Ascending aorta (tissue), 2 donors: ENCODE results near the gene ABCA13. TPM values are rescaled to one million over a fixed set of nuclear protein-coding genes. Genes with fewer than 3 reads are reported as not detected.

ENCODE experiments used
- DNase-seq, 2 donors: peaks; one replicate each; pipeline ENCODE4 v3.0.0-alpha.2; 2019; ENCODE audit warnings: low spot score in 2 of 2
- H3K27ac ChIP-seq, 2 donors: fragments of 200-600 bp; sonication (generic); one replicate each; pipeline ENCODE4 v1.5.1; 2016 to 2017; ENCODE audit warnings: mild to moderate bottlenecking in 1 of 2
- H3K27me3 ChIP-seq: fragments of 200-600 bp; sonication (generic); one replicate; pipeline ENCODE4 v1.5.1; 2017
- H3K36me3 ChIP-seq, 2 donors: fragments of 200-600 bp; sonication (generic); one replicate each; pipeline ENCODE4 v1.5.1; 2016
- H3K4me1 ChIP-seq, 2 donors: fragments of 200-600 bp; sonication (generic); one replicate each; pipeline ENCODE4 v1.5.1; 2016 to 2017; ENCODE audit warnings: mild to moderate bottlenecking in 1 of 2
- H3K4me3 ChIP-seq, 2 donors: fragments of 200-600 bp; sonication (generic); one replicate each; pipeline ENCODE4 v1.5.1; 2016 to 2017; ENCODE audit warnings: mild to moderate bottlenecking in 1 of 2
- H3K9me3 ChIP-seq, 2 donors: fragments of 200-600 bp; sonication (generic); one replicate each; pipeline ENCODE4 v1.5.1; 2016
- CTCF ChIP-seq, 3 experiments: fragments of 200-600 bp in 2 of 3; fragments of 450-650 bp in 1 of 3; sonication (generic) in 2 of 3; IDR thresholded peaks; one replicate each; pipeline ENCODE4 v1.5.1; 2016 to 2019; ENCODE audit warnings: antibody characterized with exemption in 3 of 3, mild to moderate bottlenecking in 1 of 3, moderate library complexity in 1 of 3
- intact Hi-C: fragments of 100-400 bp; cut with DNase I; formaldehyde crosslinking; loops from one replicate; pipeline ENCODE4 v1.15.1; 2023
- total RNA-seq: library from RNA; depleted of rRNA; stranded (reverse); fragments of >200 nt; gene quantifications from one replicate; pipeline ENCODE4 v1.1.0, GENCODE V29; 2016

The ABCA13 gene
- total RNA-seq, result not detected

GRCh38 chr7:48171202-48171601 is at the start of gene ABCA13:
TSS of gene ABCA13 (plus strand) at chr7:48171458. CDS start at chr7:48171484, 26 bp downstream.
- no peaks in the 10 kb centered on the region for H3K36me3 ChIP-seq
- H3K4me1 ChIP-seq, result no peaks in the 10 kb centered on the region
- H3K27ac ChIP-seq, result no peak within 1 kb of the TSS
- no peak within 1 kb of the TSS for H3K4me3 ChIP-seq
- TF ChIP-seq CTCF (IDR thresholded peaks at IDR 0.05), result no peak
- H3K9me3 ChIP-seq, result no peaks in the 10 kb centered on the region
- no peak for DNase-seq
- intact Hi-C loops, result no loop called here
- no peaks in the 10 kb centered on the region for H3K27me3 ChIP-seq

- intact Hi-C loops, result no loop called here
- TF ChIP-seq CTCF (IDR thresholded peaks at IDR 0.05), result no peak
- no peak overlapping the region for H3K4me3 ChIP-seq
- H3K9me3 ChIP-seq, result no peaks in the 10 kb centered on the region
- no peak for DNase-seq
- H3K4me1 ChIP-seq, result no peaks in the 10 kb centered on the region
- no peaks in the 10 kb centered on the region for H3K36me3 ChIP-seq
- H3K27ac ChIP-seq, result no peak overlapping the region
- no peaks in the 10 kb centered on the region for H3K27me3 ChIP-seq
Measured at GRCh38 chr7:48126037-48126436, 45.2 kb upstream of the ABCA13 start.

- Histone ChIP-seq H3K27ac (no peak overlapping the region), H3K36me3 (no peaks in the 10 kb centered on the region), H3K27me3 (no peaks in the 10 kb centered on the region), H3K4me3 (no peak overlapping the region), H3K4me1 (no peaks in the 10 kb centered on the region), H3K9me3 (no peaks in the 10 kb centered on the region)
- intact Hi-C loops, result no loop called here
- no peak for DNase-seq
- TF ChIP-seq CTCF (IDR thresholded peaks at IDR 0.05), result no peak
Measured at GRCh38 chr7:48130658-48131108, 40.6 kb upstream of the ABCA13 start.

GRCh38 chr7:48132792-48133191 is 38.5 kb upstream of the ABCA13 start:
- Histone ChIP-seq H3K4me1 (no peaks in the 10 kb centered on the region), H3K27ac (no peak overlapping the region), H3K9me3 (no peaks in the 10 kb centered on the region), H3K4me3 (no peak overlapping the region), H3K27me3 (no peaks in the 10 kb centered on the region), H3K36me3 (no peaks in the 10 kb centered on the region)
- no peak for TF ChIP-seq CTCF (IDR thresholded peaks at IDR 0.05)
- no peak for DNase-seq
- intact Hi-C loops, result no loop called here

- Histone ChIP-seq H3K27ac (no peak overlapping the region), H3K36me3 (no peaks in the 10 kb centered on the region), H3K4me3 (no peak overlapping the region), H3K27me3 (no peaks in the 10 kb centered on the region), H3K4me1 (no peaks in the 10 kb centered on the region), H3K9me3 (no peaks in the 10 kb centered on the region)
- intact Hi-C loops, result no loop called here
- peak in 1 of 3 experiments; percentile 21 for TF ChIP-seq CTCF (IDR thresholded peaks at IDR 0.05)
- no peak for DNase-seq
Measured at GRCh38 chr7:48139459-48139858, 31.8 kb upstream of the ABCA13 start.
